GM18858 (cell line): Measurements from ENCODE around the gene DYSF.
"Not testable (repeated sequence)": the region's sequence is repeated elsewhere in the genome, so short reads cannot be mapped to it uniquely, and the experiment has no call there.

Experiments used
- ATAC-seq: cut with Tn5 transposase; IDR thresholded peaks from one replicate; pipeline ENCODE4 v1.9.1; 2021; ENCODE audit not compliant: unreplicated experiment

DYSF gene

DNA sequence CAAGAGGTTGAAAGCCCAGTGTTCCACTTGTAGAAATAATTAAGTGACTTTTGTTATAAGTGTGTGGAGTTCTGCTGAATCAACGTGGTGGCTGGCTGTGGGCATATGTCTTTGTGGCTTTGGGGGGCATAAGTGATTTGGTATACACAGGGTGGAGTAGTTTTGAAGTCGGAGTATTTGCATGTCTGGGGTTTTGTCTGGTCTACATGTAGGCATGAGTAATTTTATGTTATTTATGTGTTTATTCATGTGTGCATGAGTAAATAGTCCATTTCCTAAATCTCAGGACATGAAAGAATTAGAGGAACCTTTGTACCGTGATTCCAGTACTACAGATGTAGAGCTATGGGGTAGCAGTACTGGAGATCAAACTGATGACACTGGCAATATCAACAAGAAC, 179.7 kb downstream of the DYSF start:
- no peak for ATAC-seq

DNA sequence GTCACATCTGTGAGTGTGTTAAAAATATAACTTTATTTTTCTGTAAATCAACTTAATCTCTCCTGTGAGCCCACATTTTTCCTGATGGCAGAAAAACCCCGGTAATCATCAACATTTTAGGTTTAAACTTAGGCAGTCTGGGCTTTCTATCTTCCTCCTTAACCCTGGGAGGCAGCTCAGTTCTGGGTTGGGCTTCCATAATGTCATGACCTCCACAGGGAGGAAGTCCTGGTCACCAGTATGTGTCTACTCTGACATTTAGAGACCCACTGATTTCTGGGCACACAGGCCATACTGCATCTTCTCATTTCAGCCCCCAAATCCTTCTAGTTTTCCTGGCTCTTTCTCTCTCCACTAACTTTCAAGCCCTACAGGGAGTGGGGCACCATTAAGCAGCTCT, 181.2 kb downstream of the DYSF start:
- ATAC-seq = no peak

DNA sequence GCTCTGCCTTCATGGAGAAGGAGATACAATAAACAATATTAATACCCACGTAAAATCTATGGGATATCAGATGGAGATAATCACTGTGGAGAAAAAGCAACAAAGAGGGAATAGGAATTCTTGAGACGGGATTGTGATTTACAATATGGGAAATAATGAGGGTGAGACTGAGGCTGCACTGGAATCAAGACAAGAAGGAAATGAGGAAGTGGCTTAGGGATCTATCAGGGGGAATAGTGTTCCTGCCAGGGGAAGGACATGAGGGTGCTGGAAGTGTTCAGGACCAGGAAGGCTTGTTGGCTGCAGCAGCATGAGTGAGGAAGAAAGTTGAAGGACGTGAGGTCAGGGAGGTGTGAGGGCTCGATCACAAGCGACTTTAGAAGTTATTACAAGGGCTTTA, 182.4 kb downstream of the DYSF start:
- no peak for ATAC-seq

DNA sequence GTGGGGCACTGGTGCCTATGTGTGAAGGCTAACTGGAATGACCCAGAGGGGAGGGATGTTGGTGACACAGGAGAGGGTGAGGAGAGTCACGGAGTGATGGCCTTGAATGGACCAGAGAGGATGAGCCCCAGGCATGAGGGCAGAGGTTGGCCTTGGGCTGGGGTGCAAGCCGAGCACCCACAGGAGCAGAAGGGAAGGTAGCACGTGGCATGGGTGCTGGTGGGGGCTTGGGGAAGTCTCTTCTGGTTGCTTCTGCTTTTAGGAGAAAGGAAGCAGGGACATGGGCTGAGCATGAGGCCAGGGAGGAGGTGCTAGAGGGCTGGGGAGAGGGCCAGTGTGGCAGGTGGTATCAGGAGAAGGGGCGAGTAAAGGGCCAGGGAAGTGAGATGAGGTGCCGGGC, 183.8 kb downstream of the DYSF start:
- ATAC-seq = no peak

DNA sequence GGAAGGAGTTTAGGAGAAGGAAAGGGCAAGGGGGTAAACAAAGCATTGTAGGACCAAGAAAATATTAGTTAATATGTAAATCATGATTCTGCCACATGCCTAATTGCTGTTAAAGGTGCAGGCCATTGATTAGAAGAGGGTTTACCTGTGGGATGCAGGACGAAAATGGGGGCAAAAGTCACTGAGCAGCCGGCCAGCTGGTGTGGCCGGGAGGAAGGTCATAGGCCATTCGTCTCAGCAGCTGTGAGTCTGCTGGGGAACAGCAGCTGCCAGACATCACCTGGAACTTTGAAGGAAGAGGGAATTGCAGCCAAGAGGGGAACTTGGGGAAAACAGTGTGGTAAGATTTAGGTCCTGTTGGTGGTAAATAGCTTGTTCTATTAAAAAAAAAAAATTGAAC, 184.4 kb downstream of the DYSF start:
- ATAC-seq = no peak

DNA sequence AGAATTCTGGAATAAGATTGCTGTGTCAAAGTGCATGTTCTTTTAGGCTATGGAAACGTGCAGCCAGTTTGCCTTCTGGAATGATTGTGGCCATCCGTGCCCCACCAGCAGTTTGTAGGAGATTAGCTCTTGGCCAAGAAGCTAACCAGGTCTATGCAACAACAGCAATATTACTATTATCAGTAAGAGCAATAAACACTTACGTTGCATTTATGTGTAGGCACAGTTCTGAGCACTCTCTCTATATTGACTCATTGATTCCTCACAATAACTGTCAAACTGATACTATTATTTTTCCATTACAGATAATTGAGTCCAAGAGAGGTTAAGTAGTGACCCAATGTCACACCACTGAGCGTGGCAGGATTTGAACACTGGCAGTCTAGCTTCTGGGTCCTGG, 186.4 kb downstream of the DYSF start:
- ATAC-seq = no peak

DNA sequence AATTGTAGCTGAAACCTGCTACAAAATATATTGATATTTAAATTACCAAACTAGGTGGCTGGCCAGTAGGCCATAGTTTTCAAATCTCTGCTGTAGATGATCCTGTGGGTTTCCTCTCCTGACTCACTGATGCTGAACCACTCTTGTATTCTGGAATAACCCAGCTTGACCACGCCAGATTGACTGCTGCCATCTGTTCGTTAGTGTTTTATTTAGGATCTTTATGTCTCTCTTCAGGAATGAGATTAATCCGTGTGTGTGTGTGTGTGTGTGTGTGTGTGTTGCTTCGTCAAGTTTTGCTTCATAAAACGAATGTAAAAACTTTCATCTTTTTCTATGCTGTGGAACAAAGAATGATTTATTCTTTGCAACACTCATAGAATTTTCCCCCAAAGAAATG, 187.1 kb downstream of the DYSF start:
- no peak for ATAC-seq

DNA sequence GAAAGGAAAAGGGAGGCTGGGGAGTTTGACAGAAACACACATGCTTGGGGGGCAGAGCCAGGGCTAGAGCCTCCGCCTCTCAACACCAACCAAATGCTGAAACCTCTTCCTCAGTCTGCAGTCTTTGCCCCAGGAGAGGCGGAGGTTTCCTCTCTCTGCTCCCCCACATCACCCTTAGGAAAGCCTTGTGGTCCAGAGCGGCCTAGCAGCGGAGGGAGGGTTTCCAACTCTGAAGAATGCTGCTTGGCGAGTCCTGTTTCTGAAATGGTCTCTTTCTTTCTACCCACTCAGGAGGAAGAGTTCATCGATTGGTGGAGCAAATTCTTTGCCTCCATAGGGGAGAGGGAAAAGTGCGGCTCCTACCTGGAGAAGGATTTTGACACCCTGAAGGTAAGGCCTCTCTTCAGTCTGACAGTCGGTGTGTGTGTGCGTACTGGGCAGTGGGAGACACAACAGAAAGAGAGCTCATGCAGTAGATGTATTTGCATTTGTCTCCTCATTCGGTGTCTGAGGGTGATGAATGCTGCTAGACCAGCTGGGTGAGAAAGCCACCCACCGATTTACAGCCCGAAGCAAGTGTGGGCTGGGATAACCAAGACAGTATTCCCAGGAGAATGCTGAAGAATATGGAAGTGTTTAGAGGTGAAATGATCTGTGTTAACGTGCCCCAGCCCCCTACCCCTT, 190.5 kb downstream of the DYSF start:
- ATAC-seq = no peak

DNA sequence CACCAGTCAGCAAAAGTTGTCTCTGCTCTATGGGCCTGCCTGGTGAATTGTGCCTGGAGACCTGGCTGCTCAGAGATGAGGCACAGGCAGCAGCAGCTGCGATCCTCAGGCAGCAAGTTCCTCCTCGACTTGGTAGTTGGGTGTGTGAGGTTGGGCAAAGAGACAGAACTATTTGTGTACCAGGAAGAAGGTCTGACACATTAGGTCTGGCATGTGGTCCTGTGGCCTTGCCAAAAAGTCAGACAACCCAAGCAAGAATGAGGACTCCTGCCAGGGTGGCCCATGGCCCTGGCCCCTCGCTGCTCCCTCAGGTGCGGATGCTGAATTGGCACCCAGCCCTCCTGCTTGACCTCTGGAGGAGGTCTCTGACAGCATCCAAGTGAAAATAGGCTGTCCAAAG, 192.7 kb downstream of the DYSF start:
- ATAC-seq = no peak

DNA sequence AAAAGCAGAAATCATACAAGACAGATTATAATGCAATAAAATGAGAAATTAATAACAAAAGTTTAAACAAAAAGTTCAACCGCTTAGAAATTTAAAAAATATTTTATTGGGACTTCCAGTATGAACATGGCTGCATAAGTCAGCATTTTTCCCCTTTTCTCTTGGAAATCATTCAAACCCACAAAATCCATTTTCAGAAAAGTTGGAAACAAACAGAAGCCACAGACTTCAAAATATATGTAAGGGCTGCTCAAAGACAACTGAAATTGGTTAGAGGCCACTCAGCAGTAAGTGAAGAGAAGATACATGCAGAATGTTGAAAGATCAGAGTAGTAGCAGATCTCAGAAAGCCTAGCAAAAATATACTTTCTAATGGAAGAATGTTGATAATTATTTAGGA, 194.0 kb downstream of the DYSF start:
- ATAC-seq = no peak

DNA sequence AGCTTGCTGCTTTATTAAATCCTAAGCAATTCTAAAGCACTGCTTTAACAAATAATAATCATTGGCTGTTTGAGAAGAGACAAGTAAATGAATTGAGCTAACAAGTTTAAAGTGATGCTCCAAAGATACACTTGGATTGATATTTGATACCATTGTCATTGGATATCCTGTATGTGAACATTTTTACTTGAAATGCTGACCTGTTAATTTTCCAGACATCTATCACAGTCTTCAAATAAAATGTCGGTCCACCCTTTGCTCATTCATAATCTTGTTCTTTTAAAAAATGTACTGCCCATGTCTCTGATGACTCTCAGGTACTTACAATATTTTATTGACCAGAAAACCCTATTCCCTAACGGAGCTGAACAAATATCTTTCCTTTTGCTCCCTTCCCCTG, 202.1 kb downstream of the DYSF start:
- ATAC-seq = no peak

DNA sequence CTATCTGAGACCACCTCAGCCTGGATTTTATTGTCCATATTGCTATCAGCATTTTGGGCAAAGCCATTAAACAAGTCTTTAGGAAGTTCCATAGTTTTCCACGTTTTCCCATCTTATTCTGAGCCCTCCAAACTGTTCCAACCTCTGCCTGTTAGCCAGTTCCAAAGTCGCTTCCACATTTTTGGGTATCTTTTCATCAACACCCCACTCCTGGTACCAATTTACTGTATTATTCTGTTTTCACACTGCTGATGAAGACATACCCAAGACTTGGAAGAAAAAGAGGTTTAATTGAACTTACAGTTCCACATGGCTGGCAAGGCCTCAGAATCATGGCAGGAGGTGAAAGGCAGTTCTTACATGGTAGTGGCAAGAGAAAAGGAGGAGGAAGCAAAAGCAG, 204.9 kb downstream of the DYSF start:
- not testable (repeated sequence) for ATAC-seq

DNA sequence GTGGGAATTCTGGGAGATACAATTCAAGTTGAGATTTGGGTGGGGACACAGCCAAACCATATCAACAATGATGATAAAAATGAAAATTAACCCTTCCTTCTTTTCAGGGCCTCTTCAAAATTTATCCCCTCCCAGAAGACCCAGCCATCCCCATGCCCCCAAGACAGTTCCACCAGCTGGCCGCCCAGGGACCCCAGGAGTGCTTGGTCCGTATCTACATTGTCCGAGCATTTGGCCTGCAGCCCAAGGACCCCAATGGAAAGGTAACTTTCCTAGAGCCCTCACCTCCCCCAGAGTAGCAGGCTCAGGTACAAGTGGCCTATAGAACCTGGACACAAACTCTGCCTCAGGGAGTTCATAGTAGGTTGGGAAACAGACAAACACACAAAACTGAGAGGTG, 205.4 kb downstream of the DYSF start:
- ATAC-seq = no peak

DNA sequence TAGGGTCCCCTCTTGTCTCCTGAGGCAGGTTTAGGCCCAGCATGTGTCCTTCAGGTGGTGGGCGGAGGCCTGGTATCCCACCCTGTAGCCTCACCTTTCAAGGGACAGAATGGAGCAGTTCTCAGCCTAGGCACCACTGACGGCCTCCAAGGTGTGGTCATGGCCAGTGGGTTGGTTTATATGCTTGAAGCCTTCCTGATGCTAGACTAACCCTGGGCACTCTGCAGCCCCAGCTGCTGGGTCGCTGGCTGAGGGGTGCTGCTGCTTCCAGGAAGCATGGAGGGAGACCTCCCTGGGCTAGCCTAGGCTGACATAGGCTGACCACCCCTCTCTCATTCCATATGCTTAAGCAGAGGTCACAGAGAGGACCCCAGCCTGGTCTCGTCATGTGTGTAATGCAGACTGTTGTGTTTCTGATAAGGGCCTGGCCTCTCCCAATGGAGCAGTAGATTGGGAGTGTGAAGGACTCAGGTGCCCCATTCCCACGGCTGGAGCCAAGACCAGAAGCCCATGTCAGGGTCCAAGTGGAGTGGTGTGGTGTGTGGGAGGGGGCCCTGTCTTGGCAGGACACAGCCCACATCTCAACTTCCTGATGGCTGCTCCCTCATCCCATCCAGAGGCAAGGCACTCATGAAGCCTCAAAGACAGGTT, 206.6 kb downstream of the DYSF start:
- ATAC-seq = no peak

DNA sequence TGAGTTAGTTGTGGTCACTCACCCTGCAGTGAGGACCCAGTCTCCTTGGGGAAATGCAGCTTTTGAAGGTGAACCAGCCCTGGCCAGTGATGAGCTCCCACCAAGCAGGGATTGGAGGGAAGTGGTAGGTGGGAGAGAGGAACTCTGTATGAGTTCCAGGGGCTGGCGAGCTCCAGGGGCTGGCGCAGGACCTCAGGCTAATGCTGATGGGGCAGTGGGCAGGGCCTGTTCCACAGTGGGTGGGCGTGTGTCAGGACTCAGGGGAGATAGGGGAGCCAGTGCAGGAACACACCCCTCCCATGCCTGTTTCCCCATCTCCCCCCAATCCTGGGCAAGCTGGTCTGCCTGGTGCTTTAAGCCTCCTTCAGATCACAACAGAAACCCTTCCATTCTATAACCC, 208.4 kb downstream of the DYSF start:
- no peak for ATAC-seq

DNA sequence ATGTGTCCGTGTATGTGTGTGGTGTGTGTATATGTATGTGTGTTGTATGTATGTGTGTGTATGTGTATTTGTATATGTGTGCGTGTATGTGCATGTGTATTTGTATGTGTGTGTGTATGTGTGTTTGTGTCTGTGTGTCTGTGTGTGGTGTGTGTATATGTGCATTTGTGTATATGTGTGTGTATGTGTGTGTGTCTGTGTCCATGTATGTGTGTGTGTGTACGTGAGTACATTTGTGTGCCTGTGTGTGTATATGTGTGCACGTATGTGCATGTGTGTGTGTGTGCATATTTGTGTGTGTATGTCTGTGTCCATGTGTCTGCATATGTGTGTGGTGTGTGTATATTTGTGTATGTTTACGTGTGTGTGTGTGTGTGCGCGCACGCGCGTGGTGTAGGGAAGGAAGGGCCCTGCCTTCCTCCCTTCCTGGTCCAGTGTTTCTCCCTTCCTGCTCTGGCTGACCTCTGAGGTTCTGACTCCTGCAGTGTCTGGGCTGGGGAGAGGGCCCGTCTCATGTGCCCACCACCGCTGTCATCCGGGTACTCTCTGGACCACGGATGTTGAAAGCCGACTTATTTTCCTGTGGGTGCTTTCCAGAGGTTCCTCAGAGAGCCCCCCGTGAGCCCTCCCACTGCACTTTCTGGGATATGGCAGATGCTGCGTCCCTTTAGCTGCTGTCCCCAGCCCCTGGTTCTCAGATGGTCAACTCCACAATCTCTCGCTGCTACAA, 209.5 kb downstream of the DYSF start:
- ATAC-seq = no peak

DNA sequence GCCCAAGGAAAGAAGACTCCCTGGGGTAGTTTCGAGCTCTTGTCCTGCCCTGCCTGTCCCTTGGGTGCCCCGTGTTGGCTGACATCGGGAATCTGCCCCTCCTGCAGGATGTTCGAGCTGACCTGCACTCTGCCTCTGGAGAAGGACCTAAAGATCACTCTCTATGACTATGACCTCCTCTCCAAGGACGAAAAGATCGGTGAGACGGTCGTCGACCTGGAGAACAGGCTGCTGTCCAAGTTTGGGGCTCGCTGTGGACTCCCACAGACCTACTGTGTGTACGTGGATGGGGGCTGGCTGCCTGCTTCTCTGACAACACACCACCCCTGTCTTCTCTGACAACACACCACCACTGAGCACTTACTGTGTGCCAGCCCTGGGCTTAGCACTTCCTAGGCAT, 210.8 kb downstream of the DYSF start:
- ATAC-seq = no peak

DNA sequence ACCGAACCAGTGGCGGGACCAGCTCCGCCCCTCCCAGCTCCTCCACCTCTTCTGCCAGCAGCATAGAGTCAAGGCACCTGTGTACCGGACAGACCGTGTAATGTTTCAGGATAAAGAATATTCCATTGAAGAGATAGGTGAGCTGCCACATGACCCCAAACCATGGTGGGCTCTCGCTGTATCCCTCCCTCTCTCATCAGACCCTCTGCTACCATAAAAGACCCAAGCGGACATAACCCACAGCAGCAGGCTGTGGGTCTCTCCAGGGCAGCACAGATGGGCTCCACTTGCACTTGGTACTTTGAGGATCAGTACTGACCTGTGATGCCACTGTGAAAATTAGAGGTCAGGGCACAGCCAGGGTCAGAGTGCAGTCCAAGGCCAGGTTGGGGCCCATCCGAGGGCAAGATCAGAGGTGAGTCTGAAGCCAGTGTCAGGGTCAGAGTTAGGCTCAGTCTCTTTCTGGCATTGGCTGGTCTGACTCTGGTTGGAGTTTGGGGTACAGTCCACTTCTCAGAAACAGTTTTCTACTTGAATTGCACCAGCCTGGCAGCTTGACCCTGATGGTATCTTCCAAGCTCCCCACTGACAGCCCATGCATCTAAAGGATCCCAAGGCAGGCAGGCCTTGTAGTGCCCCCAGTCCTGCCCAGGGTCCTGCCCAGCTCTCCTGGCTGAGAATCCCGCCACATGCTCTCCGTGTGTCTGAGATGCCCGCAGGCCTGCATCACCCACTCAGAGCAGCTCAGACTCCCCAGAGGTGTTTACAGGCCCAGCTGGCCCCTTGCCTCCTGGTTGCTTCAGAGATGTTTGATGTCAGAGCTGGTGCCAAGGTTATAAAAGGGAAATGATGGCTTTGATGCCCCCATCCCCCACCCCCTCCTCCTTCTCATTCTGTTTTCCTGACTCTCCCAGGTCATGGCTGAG, 212.1 kb downstream of the DYSF start:
- no peak for ATAC-seq

DNA sequence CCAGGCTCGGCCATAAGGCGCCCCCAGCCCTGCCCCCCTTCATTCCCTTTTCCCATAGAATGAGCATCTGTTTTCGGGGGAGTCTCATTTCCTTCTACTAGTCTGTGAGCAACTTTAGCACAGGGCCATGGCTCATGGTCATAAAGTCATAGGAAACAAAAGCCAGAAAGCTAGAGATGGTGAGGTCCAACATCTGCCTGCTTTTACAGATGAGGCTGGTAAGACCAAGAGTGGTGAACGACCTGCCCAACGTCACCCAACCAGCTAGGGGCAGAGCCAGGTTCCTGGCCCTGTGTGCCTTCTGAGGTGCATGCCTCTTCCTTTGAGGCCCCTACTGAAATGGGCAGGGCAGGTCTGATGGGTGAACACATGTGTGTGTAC, 212.7 kb downstream of the DYSF start:
- ATAC-seq = no peak

DNA sequence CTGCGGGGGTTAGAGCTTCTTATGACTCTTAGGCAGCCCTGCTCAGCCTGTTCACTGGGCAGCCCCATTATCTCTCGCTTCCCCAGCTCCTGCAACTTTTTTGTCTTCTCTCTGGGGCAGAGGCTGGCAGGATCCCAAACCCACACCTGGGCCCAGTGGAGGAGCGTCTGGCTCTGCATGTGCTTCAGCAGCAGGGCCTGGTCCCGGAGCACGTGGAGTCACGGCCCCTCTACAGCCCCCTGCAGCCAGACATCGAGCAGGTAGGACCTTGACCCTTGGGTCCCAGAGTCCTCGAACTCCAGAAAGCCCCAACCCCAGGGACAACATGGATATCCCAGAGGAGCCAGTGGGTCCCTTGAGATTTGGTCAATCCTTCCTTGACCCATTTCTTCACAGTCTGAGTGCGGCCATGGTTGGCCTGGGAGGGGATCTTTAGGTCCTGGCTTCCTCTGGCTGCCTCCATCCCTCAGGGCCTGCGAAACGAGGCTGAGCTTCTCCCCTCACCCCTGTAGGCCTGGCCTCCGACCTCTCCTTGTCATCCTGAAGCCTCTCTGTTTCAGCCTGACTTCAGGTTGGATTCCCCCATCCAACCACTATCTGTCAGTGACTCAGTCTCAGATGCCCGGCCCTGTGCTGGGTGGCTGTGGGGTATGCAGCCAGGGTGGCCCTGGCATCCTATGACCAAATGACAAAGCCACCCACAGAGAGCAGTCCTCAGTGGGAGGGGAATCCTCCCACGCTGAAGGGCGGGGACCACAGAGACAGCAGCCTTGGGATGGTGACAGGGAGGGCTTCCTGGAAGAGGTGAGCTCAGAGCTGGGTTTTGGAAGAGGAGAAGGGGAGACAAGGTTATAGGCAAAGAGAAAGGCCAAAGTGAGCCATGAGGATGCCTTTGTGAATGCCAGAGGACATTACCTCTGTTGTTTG, 214.2 kb downstream of the DYSF start:
- no peak for ATAC-seq
